Activated B cell treated with CpG ODN at 0.5 μM for 24 hours (primary cell): ENCODE results near the gene FAM43B. TPM values are rescaled to one million over a fixed set of nuclear protein-coding genes. Genes with fewer than 3 reads are reported as not detected.

Experiments
- ATAC-seq: fragments of 200-7000 bp; cut with Tn5 transposase; one replicate; pipeline ENCODE4 v1.10.0; 2021; ENCODE audit warnings: low read depth, mild to moderate bottlenecking, moderate library complexity
- CTCF ChIA-PET: fragments of 350-600 bp; sonication (Branson Sonifier 250); formaldehyde crosslinking; loops from one replicate; lab custom pipeline; 2021; ENCODE audit warnings: antibody characterized with exemption; lab: Charles Lee
- POLR2A ChIA-PET: fragments of 350-600 bp; sonication (Branson Sonifier 250); formaldehyde crosslinking; loops from one replicate; lab custom pipeline; 2021; ENCODE audit warnings: antibody characterized with exemption; lab: Charles Lee
- DNase-seq: peaks from one replicate; pipeline ENCODE4 v3.0.0; 2022
- H3K27ac Mint-ChIP-seq: one replicate; pipeline ENCODE4 v1.8.0; 2020; ENCODE audit warnings: mixed read lengths
- H3K27me3 Mint-ChIP-seq: one replicate; pipeline ENCODE4 v1.8.0; 2021; ENCODE audit warnings: mixed read lengths
- H3K36me3 Mint-ChIP-seq: one replicate; pipeline ENCODE4 v1.8.0; 2021; ENCODE audit warnings: low read depth, mixed read lengths
- H3K4me1 Mint-ChIP-seq: one replicate; pipeline ENCODE4 v1.8.0; 2021; ENCODE audit warnings: mixed read lengths
- H3K4me3 Mint-ChIP-seq: one replicate; pipeline ENCODE4 v1.8.0; 2020; ENCODE audit warnings: mild to moderate bottlenecking, mixed read lengths
- H3K9me3 Mint-ChIP-seq: one replicate; pipeline ENCODE4 v1.8.0; 2020; ENCODE audit warnings: mixed read lengths
- intact Hi-C: fragments of 100-400 bp; cut with micrococcal nuclease; formaldehyde crosslinking; loops from one replicate; pipeline ENCODE4 v1.15.1; 2024
- total RNA-seq: library from RNA; stranded (reverse); gene quantifications from 2 replicates; pipeline ENCODE4 v1.2.3, GENCODE V29; 2022
- TF ChIP-seq, protein P1 (sequence below): fragments of 200-600 bp; IDR thresholded peaks from one replicate; pipeline ENCODE4 v1.8.0; 2022; ENCODE audit warnings: antibody characterized with exemption, mild to moderate bottlenecking

Gene FAM43B
- total RNA-seq, 1 donor from 2014 or later: not detected

DNA sequence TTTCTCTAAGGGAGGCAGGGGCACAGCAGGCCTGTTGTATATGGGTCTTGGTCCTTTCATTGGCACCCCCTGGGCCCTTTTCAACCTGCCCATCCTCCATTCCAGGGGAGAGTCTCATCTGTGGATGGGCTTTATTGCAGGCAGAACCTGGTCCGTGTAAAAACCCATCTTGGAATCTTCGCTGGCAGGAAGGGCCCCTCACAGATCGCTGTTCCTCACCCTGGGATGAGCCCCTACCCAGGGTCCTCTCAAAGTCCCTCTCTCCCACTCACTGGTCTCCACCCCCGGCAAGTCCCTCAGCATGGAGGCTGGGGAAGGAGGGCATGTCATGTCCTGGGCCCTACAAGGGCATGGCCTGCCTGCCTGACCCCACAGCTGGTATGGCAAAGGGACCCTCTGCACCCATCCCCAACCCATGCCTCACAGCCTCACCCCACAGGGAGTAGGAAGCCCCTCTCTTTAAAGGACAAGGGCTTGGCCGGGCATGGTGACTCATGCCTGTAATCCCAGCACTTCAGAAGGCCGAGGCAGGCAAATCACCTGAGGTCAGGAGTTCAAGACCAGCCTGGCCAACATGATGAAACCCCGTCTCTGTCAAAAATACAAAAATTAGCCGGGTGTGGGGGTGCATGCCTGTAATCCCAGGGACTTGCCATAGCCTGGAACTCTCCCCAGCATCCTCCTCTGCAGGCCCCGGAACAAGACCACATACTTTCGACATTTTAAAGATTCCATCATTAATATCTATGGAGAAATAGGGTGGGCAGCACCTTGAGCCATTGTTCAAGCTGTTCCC is 23.4 kb downstream of the FAM43B start:
- H3K27me3 Mint-ChIP-seq: peaks cover 23% of the 10 kb centered on the region
- ChIA-PET CTCF (no interaction called here), POLR2A (no interaction called here)
- no peaks in the 10 kb centered on the region for H3K36me3 Mint-ChIP-seq
- H3K4me1 Mint-ChIP-seq: no peaks in the 10 kb centered on the region
- no peak for DNase-seq
- no peak for ATAC-seq
- peaks cover 2% of the 10 kb centered on the region for H3K9me3 Mint-ChIP-seq
- TF ChIP-seq, protein P1, sequence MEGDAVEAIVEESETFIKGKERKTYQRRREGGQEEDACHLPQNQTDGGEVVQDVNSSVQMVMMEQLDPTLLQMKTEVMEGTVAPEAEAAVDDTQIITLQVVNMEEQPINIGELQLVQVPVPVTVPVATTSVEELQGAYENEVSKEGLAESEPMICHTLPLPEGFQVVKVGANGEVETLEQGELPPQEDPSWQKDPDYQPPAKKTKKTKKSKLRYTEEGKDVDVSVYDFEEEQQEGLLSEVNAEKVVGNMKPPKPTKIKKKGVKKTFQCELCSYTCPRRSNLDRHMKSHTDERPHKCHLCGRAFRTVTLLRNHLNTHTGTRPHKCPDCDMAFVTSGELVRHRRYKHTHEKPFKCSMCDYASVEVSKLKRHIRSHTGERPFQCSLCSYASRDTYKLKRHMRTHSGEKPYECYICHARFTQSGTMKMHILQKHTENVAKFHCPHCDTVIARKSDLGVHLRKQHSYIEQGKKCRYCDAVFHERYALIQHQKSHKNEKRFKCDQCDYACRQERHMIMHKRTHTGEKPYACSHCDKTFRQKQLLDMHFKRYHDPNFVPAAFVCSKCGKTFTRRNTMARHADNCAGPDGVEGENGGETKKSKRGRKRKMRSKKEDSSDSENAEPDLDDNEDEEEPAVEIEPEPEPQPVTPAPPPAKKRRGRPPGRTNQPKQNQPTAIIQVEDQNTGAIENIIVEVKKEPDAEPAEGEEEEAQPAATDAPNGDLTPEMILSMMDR: no peak
- no peak overlapping the region for H3K4me3 Mint-ChIP-seq
- no peak overlapping the region for H3K27ac Mint-ChIP-seq
- intact Hi-C loops: no loop called here

DNA sequence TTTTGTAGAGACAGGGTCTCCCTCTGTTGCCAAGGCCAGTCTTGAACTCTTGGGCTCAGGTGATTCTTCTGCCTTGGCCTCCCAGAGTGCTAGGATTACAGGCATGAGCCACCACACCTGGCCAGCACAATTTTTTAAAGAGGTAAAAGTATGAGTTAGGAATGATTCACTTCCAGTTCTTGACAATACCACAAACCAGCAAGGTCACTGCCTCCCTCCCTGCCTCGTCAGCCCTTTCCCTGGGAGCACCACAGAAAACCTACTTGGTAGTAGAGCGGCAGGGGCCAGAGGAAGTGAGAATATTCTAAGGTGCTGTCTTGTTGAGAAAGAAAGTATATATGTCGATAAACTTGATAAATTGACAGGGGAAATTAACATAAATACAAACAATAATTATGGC is 25.7 kb downstream of the FAM43B start:
- Mint-ChIP-seq H3K4me3 (no peak overlapping the region), H3K9me3 (no peaks in the 10 kb centered on the region), H3K4me1 (no peaks in the 10 kb centered on the region), H3K27ac (no peak overlapping the region), H3K36me3 (no peaks in the 10 kb centered on the region), H3K27me3 (peaks cover 23% of the 10 kb centered on the region)
- CTCF ChIA-PET: no interaction called here
- DNase-seq (no peak), ATAC-seq (no peak)
- intact Hi-C loops: no loop called here
- POLR2A ChIA-PET: no interaction called here
- TF ChIP-seq, protein P1: no peak

DNA sequence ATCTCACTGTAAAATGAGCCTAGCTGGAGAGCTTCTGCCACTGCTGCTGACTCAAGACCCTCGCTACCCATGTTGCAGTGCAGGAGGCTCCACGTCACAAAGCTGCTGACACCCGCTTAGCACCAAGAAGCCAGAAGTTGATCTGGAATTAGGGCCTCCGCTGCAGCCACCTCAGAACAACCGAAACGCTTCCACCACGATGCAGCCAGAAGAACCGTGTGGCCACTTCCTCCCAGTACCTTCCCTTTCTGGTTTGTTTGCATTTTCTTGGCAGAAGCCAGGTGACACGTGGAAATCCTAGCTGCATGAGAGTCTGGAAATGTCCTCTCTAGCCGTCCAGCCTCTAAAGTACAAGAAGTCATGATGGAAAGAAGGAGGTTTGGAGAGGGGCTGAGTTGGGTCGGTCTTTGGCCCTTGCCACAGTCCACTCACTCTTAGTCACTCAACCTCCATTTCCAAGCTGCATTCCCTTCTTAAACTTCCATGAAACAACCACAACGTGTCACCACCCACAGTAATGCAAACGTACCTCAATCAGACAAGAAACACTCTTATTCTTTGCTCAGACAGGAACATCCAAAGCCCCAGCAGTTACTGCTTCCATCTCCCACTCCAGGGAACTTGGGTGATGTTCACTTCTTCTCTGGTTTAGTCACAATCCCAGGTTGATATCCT is 26.5 kb downstream of the FAM43B start:
- TF ChIP-seq, protein P1: no peak
- ChIA-PET CTCF (no interaction called here), POLR2A (no interaction called here)
- no peak overlapping the region for H3K27ac Mint-ChIP-seq
- intact Hi-C loops: no loop called here
- H3K36me3 Mint-ChIP-seq: no peaks in the 10 kb centered on the region
- H3K4me3 Mint-ChIP-seq: no peak overlapping the region
- no peaks in the 10 kb centered on the region for H3K9me3 Mint-ChIP-seq
- no peaks in the 10 kb centered on the region for H3K4me1 Mint-ChIP-seq
- H3K27me3 Mint-ChIP-seq: peaks cover 18% of the 10 kb centered on the region
- DNase-seq (no peak), ATAC-seq (no peak)

DNA sequence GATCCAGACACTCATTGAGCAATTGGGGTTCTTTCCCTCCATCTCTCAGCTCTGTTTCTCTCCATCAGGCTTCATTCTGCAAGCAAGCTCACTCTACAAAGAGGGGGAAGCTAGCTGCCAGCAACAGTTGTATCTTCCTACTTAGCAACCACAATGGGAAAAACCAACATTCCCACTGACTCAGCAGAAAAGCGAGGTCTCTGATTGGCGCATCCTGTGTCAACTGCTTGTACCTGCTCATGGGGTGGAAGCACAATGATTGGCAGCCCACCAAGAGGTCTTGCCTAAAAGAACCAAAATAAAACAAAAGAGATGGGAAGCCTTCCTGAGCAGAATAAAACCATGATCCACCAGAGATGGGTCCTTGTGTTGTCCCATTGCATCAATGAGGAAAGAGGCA is 32.5 kb downstream of the FAM43B start:
- Mint-ChIP-seq H3K27me3 (peaks cover 43% of the 10 kb centered on the region), H3K27ac (no peak overlapping the region), H3K4me1 (no peaks in the 10 kb centered on the region), H3K36me3 (no peaks in the 10 kb centered on the region), H3K9me3 (peaks cover 3% of the 10 kb centered on the region), H3K4me3 (no peak overlapping the region)
- CTCF ChIA-PET: no interaction called here
- POLR2A ChIA-PET: no interaction called here
- intact Hi-C loops: no loop called here
- TF ChIP-seq, protein P1: no peak
- DNase-seq (no peak), ATAC-seq (no peak)

DNA sequence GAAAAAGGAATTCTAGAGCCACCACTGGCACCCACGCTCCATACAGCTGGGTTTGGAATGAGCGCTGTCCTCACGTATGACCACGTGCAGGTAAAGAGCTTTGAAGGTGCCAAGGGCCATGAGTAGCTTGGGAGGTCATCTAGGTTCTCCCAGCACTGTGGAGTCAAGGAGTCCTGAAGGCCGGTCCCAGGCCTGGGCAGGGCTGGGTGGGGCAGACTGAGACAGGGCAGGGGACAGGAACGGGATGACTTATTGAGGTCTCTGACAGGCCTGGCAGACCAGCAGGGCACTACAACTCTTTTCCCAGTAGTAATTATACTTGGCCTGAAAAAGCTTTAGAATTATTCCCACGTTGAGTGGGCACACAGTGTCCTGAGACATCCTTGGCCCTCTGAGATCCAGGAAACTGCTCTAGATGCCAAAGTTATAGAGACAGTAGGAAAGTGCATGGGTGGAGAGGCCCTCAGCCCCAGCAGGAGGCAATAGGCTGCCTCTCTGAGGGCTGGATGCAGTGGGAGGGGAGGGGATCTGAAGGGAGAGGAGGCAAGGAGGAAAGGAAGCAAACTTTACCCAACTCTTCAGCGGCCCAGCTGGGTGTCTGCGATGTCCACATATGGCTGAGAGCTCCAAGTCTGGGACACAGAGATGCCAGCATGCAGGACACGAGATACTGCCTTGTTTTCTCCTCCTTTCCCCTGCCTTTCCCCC is 34.7 kb downstream of the FAM43B start:
- ChIA-PET POLR2A (no interaction called here), CTCF (no interaction called here)
- Mint-ChIP-seq H3K4me1 (no peaks in the 10 kb centered on the region), H3K4me3 (no peak overlapping the region), H3K36me3 (no peaks in the 10 kb centered on the region), H3K27ac (no peak overlapping the region), H3K9me3 (peaks cover 3% of the 10 kb centered on the region), H3K27me3 (peaks cover 53% of the 10 kb centered on the region)
- intact Hi-C loops: no loop called here
- TF ChIP-seq, protein P1: no peak
- ATAC-seq: no peak
- no peak for DNase-seq
